HCT116 (cell line): Measurements from ENCODE around the gene NDUFAF5. TPM values are rescaled to one million over a fixed set of nuclear protein-coding genes. Genes with fewer than 3 reads are reported as not detected.

Source experiments
- ATAC-seq: fragments of 200-7000 bp; cut with Tn5 transposase; 2 replicates; pipeline ENCODE4 v1.9.1; 2020; ENCODE audit warnings: mild to moderate bottlenecking, moderate library complexity
- BruUV-seq: library from RNA; stranded (reverse); fragments of 400-500 nt; replicated peaks from 2 replicates; lab custom pipeline; 2021; lab: Mats Ljungman, UMichigan
- CTCF ChIA-PET: fragments of 300-600 bp; sonication (Branson Sonifier 250); formaldehyde crosslinking; loops from one replicate; lab custom pipeline; 2021; ENCODE audit warnings: antibody characterized with exemption; lab: Charles Lee
- POLR2A ChIA-PET: fragments of 300-600, 350-600 bp; sonication (Branson Sonifier 250); formaldehyde crosslinking; loops from one replicate; lab custom pipeline; 2021; ENCODE audit warnings: antibody characterized with exemption; lab: Charles Lee
- RAD21 ChIA-PET, 2 experiments: fragments of 300-600 bp; sonication (Branson Sonifier 250); formaldehyde crosslinking; loops; one replicate each; lab custom pipeline; 2023; ENCODE audit warnings: low total read pairs in 2 of 2; ENCODE audit not compliant: uncharacterized antibody in 2 of 2, unreplicated experiment in 2 of 2, low non-redundant PET in 1 of 2; lab: Charles Lee
- DNase-seq: peaks from one replicate; pipeline ENCODE4 v3.0.0-alpha.2; 2010; ENCODE audit warnings: low read depth, low spot score
- H2AFZ ChIP-seq: fragments of 200-600 bp; shearing (Covaris generic), sonication (generic); 2 replicates; pipeline ENCODE4 v1.6.1; 2017; ENCODE audit warnings: low read depth, mixed run types, mixed read lengths, antibody characterized with exemption, low read length; ENCODE audit not compliant: poor library complexity, severe bottlenecking
- H3K27ac ChIP-seq: 2 replicates; pipeline ENCODE4 v1.5.1; 2012; ENCODE audit warnings: low read depth, low read length
- H3K27me3 ChIP-seq: fragments of 200-600 bp; sonication (generic); 2 replicates; pipeline ENCODE4 v1.6.1; 2016; ENCODE audit warnings: mixed run types, low read length, mixed read lengths; ENCODE audit not compliant: insufficient read depth
- H3K36me3 ChIP-seq, 2 experiments: fragments of 200-500 bp in 1 of 2; fragments of 200-600 bp in 1 of 2; sonication (Bioruptor generic) in 1 of 2; sonication (generic) in 1 of 2; 2 replicates each; pipeline versions ENCODE4 v1.5.1 to v1.6.1; 2014 to 2016; ENCODE audit warnings: low read length in 2 of 2, inconsistent platforms in 1 of 2, mixed read lengths in 1 of 2, mixed run types in 1 of 2; ENCODE audit not compliant: insufficient read depth in 2 of 2, control insufficient read depth in 1 of 2
- H3K4me1 ChIP-seq, 2 experiments: fragments of 200-600 bp in 1 of 2; sonication (generic) in 1 of 2; 2 replicates each; pipeline versions ENCODE4 v1.5.1 to v1.6.1; 2012 to 2017; ENCODE audit warnings: low read length in 2 of 2, inconsistent platforms in 1 of 2, mild to moderate bottlenecking in 1 of 2, mixed read lengths in 1 of 2, mixed run types in 1 of 2, moderate library complexity in 1 of 2; ENCODE audit not compliant: insufficient read depth in 2 of 2, control insufficient read depth in 1 of 2
- H3K4me2 ChIP-seq: fragments of 200-600 bp; sonication (generic); 2 replicates; pipeline ENCODE4 v1.6.1; 2017; ENCODE audit warnings: mixed run types, low read length, mixed read lengths
- H3K4me3 ChIP-seq, 2 experiments: fragments of 200-600 bp in 1 of 2; sonication (generic) in 1 of 2; replicated peaks in 1 of 2; 2 replicates each; pipeline ENCODE4 v1.5.1; 2011 to 2016; ENCODE audit warnings: low read length in 2 of 2, control low read depth in 1 of 2, low read depth in 1 of 2, mild to moderate bottlenecking in 1 of 2, mixed read lengths in 1 of 2, mixed run types in 1 of 2
- H3K79me2 ChIP-seq: fragments of 200-600 bp; sonication (generic); 2 replicates; pipeline ENCODE4 v1.6.1; 2017; ENCODE audit warnings: mild to moderate bottlenecking, mixed run types, low read length, moderate library complexity, mixed read lengths; ENCODE audit not compliant: insufficient read depth
- H3K9ac ChIP-seq: fragments of 200-600 bp; sonication (generic); 2 replicates; pipeline ENCODE4 v1.6.1; 2016; ENCODE audit warnings: low read length, mixed read lengths
- H3K9me2 ChIP-seq: fragments of 200-600 bp; sonication (generic), shearing (Covaris generic); 2 replicates; pipeline ENCODE4 v1.6.1; 2017; ENCODE audit warnings: mixed run types, mild to moderate bottlenecking, moderate library complexity; ENCODE audit not compliant: insufficient read depth
- H3K9me3 ChIP-seq, 2 experiments: fragments of 200-500 bp in 1 of 2; fragments of 200-600 bp in 1 of 2; sonication (Bioruptor generic) in 1 of 2; sonication (generic) in 1 of 2; 2 replicates each; pipeline ENCODE4 v1.6.1; 2014 to 2017; ENCODE audit warnings: low read length in 2 of 2, mixed read lengths in 2 of 2, inconsistent platforms in 1 of 2, low read depth in 1 of 2, mild to moderate bottlenecking in 1 of 2, mixed run types in 1 of 2, moderate library complexity in 1 of 2; ENCODE audit not compliant: control insufficient read depth in 1 of 2, insufficient read depth in 1 of 2
- H4K20me1 ChIP-seq: fragments of 200-600 bp; sonication (generic), shearing (Covaris generic); 2 replicates; pipeline ENCODE4 v1.6.1; 2017; ENCODE audit warnings: mixed run types, mild to moderate bottlenecking, moderate library complexity; ENCODE audit not compliant: insufficient read depth
- CBX3 ChIP-seq: IDR thresholded peaks from 2 replicates; pipeline ENCODE4 v1.6.1; 2012; ENCODE audit warnings: low read depth
- CTCF ChIP-seq, 3 experiments: fragments of 200-600 bp in 1 of 3; sonication (generic) in 1 of 3; IDR thresholded peaks in 2 of 3; conservative IDR thresholded peaks in 1 of 3; 2 replicates each; pipeline ENCODE4 v1.5.1; 2012 to 2017; ENCODE audit warnings: low read depth in 2 of 3, low read length in 2 of 3, antibody characterized with exemption in 1 of 3, borderline replicate concordance in 1 of 3, control low read depth in 1 of 3, mild to moderate bottlenecking in 1 of 3, mixed read lengths in 1 of 3, mixed run types in 1 of 3, moderate library complexity in 1 of 3; ENCODE audit not compliant: insufficient read depth in 1 of 3
- ELF1 ChIP-seq: IDR thresholded peaks from 2 replicates; pipeline ENCODE4 v1.6.1; 2012; ENCODE audit warnings: low read depth, borderline replicate concordance
- EZH2phosphoT487 ChIP-seq: fragments of 200-600 bp; IDR thresholded peaks from 2 replicates; pipeline ENCODE4 v1.6.1; 2018; ENCODE audit warnings: antibody characterized with exemption, borderline replicate concordance
- POLR2A ChIP-seq: IDR thresholded peaks from 2 replicates; pipeline ENCODE4 v1.7.0; 2011; ENCODE audit warnings: borderline replicate concordance; ENCODE audit not compliant: insufficient read depth, insufficient read length; ENCODE audit errors: extremely low read depth
- POLR2AphosphoS5 ChIP-seq: IDR thresholded peaks from 2 replicates; pipeline ENCODE4 v1.6.1; 2011; ENCODE audit warnings: mild to moderate bottlenecking, low read depth, low read length, moderate library complexity
- RAD21 ChIP-seq: IDR thresholded peaks from 2 replicates; pipeline ENCODE4 v1.6.1; 2012; ENCODE audit warnings: low read depth, mild to moderate bottlenecking
- SRF ChIP-seq: IDR thresholded peaks from 2 replicates; pipeline ENCODE4 v1.6.1; 2012; ENCODE audit warnings: low read depth
- TCF7L2 ChIP-seq: IDR thresholded peaks from 2 replicates; pipeline ENCODE4 v1.7.0; 2011; ENCODE audit warnings: borderline replicate concordance, inconsistent platforms; ENCODE audit not compliant: insufficient read depth, insufficient read length; ENCODE audit errors: extremely low read depth
- YY1 ChIP-seq: IDR thresholded peaks from 2 replicates; pipeline ENCODE4 v1.6.1; 2011; ENCODE audit warnings: low read length, low read depth, moderate library complexity, mild to moderate bottlenecking; ENCODE audit not compliant: insufficient replicate concordance; ENCODE audit errors: extremely low read depth
- ZFX ChIP-seq: fragments of 450-650 bp; IDR thresholded peaks from 2 replicates; pipeline ENCODE4 v1.6.1; 2017
- ZNF274 ChIP-seq: fragments of 200-500 bp; sonication (Bioruptor generic); IDR thresholded peaks from 2 replicates; pipeline ENCODE4 v1.6.1; 2014; ENCODE audit warnings: mild to moderate bottlenecking, low read depth, low read length, inconsistent platforms
- intact Hi-C: fragments of 100-400 bp; cut with micrococcal nuclease; formaldehyde crosslinking; loops from 2 replicates; pipeline ENCODE4 v1.10.0; 2022
- total RNA-seq: library from RNA; stranded (reverse); gene quantifications from one replicate; pipeline ENCODE4 v1.2.1, GENCODE V29; 2021; ENCODE audit not compliant: unreplicated experiment
- TF ChIP-seq, protein P1 (sequence below): IDR thresholded peaks from 2 replicates; pipeline ENCODE4 v1.6.1; 2012

The NDUFAF5 gene
- total RNA-seq, 1 experiment from 2014 or later, result 30.8 TPM

DNA sequence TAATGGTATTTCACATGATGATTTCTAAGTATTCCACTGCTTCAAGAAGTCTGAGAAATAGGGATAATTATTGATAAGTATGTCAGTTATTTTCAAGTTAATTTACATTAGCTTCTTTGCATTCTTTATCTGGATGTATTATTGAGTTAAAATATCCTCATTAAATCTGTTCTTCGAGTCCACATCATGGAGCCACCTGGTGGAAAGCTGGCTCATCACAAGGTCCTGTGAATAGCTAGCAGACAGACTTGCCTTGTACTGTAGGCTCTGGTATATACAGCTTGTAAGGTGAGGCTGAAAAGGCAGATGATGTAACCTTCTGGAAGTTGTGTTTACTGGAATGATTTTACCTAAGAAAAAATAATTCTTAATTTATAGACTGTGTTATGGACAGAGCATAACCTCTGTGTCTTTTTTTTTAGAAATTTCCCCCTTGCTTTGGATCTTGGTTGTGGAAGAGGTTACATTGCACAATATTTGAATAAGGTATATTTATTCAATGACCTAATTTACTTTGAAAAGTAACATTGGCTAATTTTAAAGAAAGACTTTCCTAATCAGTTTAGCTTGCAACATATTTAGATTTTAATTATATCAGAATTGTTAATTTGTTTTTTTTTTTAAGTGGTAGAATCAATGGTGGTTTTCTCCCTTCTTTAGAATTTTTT is 3.5 kb downstream of the NDUFAF5 start:
- DNase-seq (peak; percentile 65), ATAC-seq (peak; percentile 65)
- peaks cover 7 to 16% of the 10 kb centered on the region in 2 experiments for H3K4me1 ChIP-seq
- ChIA-PET RAD21 (no interaction called here), POLR2A (interaction anchor here (1.0 kb wide), 1 partner anchor 16 kb away, joined by 3 read pairs; no protein-coding TSS in a partner anchor), CTCF (interaction anchor here (0.6 to 1.8 kb wide), 19 partner anchors 12 to 669 kb away, joined by 3 to 13 read pairs (median 4); no protein-coding TSS in a partner anchor)
- intact Hi-C loops, result loop anchor here (5.0 kb wide), 2 partner anchors 331 to 671 kb away; no protein-coding TSS in a partner anchor
- H3K36me3 ChIP-seq, result peaks cover 21 to 26% of the 10 kb centered on the region in 2 experiments
- H3K9me3 ChIP-seq, result no peaks in the 10 kb centered on the region
- no peaks in the 10 kb centered on the region for H3K27me3 ChIP-seq
- H3K4me2 ChIP-seq, result no peak overlapping the region
- TF ChIP-seq TCF7L2, result no peak
- TF ChIP-seq RAD21, result peak; percentile 38
- no peak for TF ChIP-seq YY1
- TF ChIP-seq, protein P1, sequence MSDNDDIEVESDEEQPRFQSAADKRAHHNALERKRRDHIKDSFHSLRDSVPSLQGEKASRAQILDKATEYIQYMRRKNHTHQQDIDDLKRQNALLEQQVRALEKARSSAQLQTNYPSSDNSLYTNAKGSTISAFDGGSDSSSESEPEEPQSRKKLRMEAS, result no peak
- TF ChIP-seq POLR2A, result no peak
- no peak for TF ChIP-seq CBX3
- no peak for TF ChIP-seq ELF1
- no peak for TF ChIP-seq EZH2phosphoT487
- no peak for TF ChIP-seq POLR2AphosphoS5
- TF ChIP-seq CTCF (IDR thresholded peaks at IDR 0.05 in 2 of 3, conservative IDR thresholded peaks at IDR 0.05 in 1 of 3; ENCODE audit: borderline replicate concordance in 1 of 3, insufficient read depth in 1 of 3, low read depth in 2 of 3, low read length in 2 of 3), result peak; percentile 34 to 65 (median 59); a peak in 5 of 6 replicates
- TF ChIP-seq SRF, result no peak
- no peak for TF ChIP-seq ZNF274
- no peak for TF ChIP-seq ZFX
- TF ChIP-seq, all 23 proteins: peak for 2
- Histone ChIP-seq H2AFZ (no peak overlapping the region), H4K20me1 (no peaks in the 10 kb centered on the region), H3K79me2 (peaks cover 84% of the 10 kb centered on the region), H3K27ac (no peak overlapping the region), H3K9ac (no peak overlapping the region), H3K9me2 (no peaks in the 10 kb centered on the region), H3K4me3 (no peak overlapping the region)
- no TSS peak for BruUV-seq
